Lung microvascular endothelial cell (primary cell): Measurements from ENCODE around the gene MOSPD2. TPM values are rescaled to one million over a fixed set of nuclear protein-coding genes. Genes with fewer than 3 reads are reported as not detected.

Source experiments
- DNase-seq, 2 donors: peaks; one replicate each; pipeline versions ENCODE4 v3.0.0 to v3.0.0-alpha.2; 2010; ENCODE audit warnings: low read depth in 2 of 2
- total RNA-seq: library from RNA; depleted of rRNA; stranded (reverse); fragments of >200 nt; gene quantifications from 2 replicates; pipeline ENCODE4 v1.2.1, GENCODE V29; 2014

MOSPD2 gene
- total RNA-seq, 1 donor from 2014 or later: 6.9 TPM

- DNase-seq: peak in 1 of 2 donors; percentile 54
Measured at GRCh38 chrX:14913241-14913640, 40.0 kb downstream of the MOSPD2 start.

GRCh38 chrX:14915596-14915995 is 42.4 kb downstream of the MOSPD2 start:
- no peak for DNase-seq

GRCh38 chrX:14916017-14916674 is 42.9 kb downstream of the MOSPD2 start:
- DNase-seq: peak in 1 of 2 donors; percentile 43

- DNase-seq: no peak
Measured at GRCh38 chrX:14919407-14919806, 46.2 kb downstream of the MOSPD2 start.

GRCh38 chrX:14920196-14920595 is 47.0 kb downstream of the MOSPD2 start:
- no peak for DNase-seq

- DNase-seq: peak; percentile 3 to 71
Measured at GRCh38 chrX:14922437-14922836, 49.2 kb downstream of the MOSPD2 start.

- DNase-seq: no peak
Measured at GRCh38 chrX:14923761-14924160, 50.5 kb downstream of the MOSPD2 start.

- peak; percentile 29 to 53 for DNase-seq
Measured at GRCh38 chrX:14926471-14926870, 53.2 kb downstream of the MOSPD2 start.

GRCh38 chrX:14927401-14927800 is 54.2 kb downstream of the MOSPD2 start:
- DNase-seq: peak in 1 of 2 donors; percentile 2

GRCh38 chrX:14930663-14931062 is 57.4 kb downstream of the MOSPD2 start:
- DNase-seq: no peak

GRCh38 chrX:14932136-14932535 is 58.9 kb downstream of the MOSPD2 start:
- no peak for DNase-seq

- DNase-seq: no peak
Measured at GRCh38 chrX:14934423-14934822, 61.2 kb downstream of the MOSPD2 start.

GRCh38 chrX:14936561-14936960 is 63.3 kb downstream of the MOSPD2 start:
- peak in 1 of 2 donors; percentile 51 for DNase-seq

GRCh38 chrX:14939644-14940043 is 66.4 kb downstream of the MOSPD2 start:
- no peak for DNase-seq

GRCh38 chrX:14941301-14941700 is 68.1 kb downstream of the MOSPD2 start:
- DNase-seq: no peak

- DNase-seq: no peak
Measured at GRCh38 chrX:14942341-14942740, 69.1 kb downstream of the MOSPD2 start.

- DNase-seq: no peak
Measured at GRCh38 chrX:14943962-14944361, 70.7 kb downstream of the MOSPD2 start.

GRCh38 chrX:14946606-14947155 is 73.5 kb downstream of the MOSPD2 start:
- DNase-seq: no peak

- DNase-seq: no peak
Measured at GRCh38 chrX:14948691-14949090, 75.5 kb downstream of the MOSPD2 start.

- DNase-seq: no peak
Measured at GRCh38 chrX:14956813-14957582, 83.8 kb downstream of the MOSPD2 start.

- peak in 1 of 2 donors; percentile 32 for DNase-seq
Measured at GRCh38 chrX:14963447-14964236, 90.4 kb downstream of the MOSPD2 start.

GRCh38 chrX:14964500-14964899 is 91.3 kb downstream of the MOSPD2 start:
- DNase-seq: peak; percentile 11 to 34
